GF-D8 (cell line): ENCODE measurements around the gene PSEN2.
"Not testable (repeated sequence)": the region's sequence is repeated elsewhere in the genome, so short reads cannot be mapped to it uniquely, and the experiment has no call there.

Source experiments
- DNase-seq: peaks from one replicate; lab custom pipeline; 2025; lab: John Stamatoyannopoulos, UW

The PSEN2 gene

GRCh38 chr1:226870401-226871279 is at the start of gene PSEN2:
Gene PSEN2, plus strand, starts transcription at chr1:226870616. Its CDS starts 11,292 bp downstream, at chr1:226881908.
- DNase-seq: no peak

GRCh38 chr1:226820941-226821718 is 49.3 kb upstream of the PSEN2 start:
- no peak for DNase-seq

DNA sequence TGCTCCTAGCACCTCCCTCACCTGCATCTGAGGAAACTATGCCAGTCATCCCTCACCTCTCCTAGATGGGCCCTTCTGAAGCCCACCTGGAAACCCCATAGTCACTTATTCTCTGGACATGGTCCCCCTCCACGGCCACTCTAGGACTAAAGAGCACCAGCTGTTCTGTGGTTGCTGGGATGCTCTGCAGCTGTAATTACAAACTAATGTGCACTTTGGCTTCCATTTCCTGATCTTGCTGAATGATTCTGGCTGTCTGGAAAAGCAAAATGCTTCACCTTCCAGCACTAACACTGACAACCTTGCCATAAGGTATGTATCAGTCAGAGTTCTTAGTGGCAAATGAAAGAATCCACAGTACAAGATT is 48.7 kb upstream of the PSEN2 start:
- no peak for DNase-seq

- no peak for DNase-seq
Measured at GRCh38 chr1:226823643-226824042, 46.8 kb upstream of the PSEN2 start.

- DNase-seq: no peak
Measured at GRCh38 chr1:226825037-226825745, 45.2 kb upstream of the PSEN2 start.

GRCh38 chr1:226825746-226826100 is 44.7 kb upstream of the PSEN2 start:
- no peak for DNase-seq

GRCh38 chr1:226826479-226827261 is 43.7 kb upstream of the PSEN2 start:
- no peak for DNase-seq

DNA sequence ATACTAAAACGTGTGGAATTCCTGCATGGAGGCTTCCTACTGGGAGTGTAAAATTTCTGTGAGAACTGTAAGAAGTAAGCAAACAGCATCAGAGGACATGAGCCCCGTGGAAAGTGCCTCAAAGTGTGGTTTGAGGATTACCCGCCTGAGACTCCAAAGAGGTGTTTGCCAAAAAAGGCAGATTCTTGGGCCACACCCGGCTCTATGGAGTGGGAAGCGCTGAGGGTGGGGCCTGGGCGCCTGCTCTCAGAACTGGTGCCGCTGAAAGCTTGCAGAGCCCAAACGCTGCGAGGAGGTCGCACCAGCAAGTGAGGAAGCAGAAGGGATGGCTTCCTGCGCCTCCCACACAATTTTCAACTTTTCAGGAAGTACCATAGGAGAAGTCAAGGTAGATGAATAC is 43.0 kb upstream of the PSEN2 start:
- DNase-seq: peak; percentile 11

GRCh38 chr1:226827968-226828513 is 42.4 kb upstream of the PSEN2 start:
- DNase-seq: peak; percentile 58

GRCh38 chr1:226829105-226829504 is 41.3 kb upstream of the PSEN2 start:
- no peak for DNase-seq

- no peak for DNase-seq
Measured at GRCh38 chr1:226831953-226832352, 38.5 kb upstream of the PSEN2 start.

GRCh38 chr1:226832613-226833012 is 37.8 kb upstream of the PSEN2 start:
- DNase-seq: no peak

DNA sequence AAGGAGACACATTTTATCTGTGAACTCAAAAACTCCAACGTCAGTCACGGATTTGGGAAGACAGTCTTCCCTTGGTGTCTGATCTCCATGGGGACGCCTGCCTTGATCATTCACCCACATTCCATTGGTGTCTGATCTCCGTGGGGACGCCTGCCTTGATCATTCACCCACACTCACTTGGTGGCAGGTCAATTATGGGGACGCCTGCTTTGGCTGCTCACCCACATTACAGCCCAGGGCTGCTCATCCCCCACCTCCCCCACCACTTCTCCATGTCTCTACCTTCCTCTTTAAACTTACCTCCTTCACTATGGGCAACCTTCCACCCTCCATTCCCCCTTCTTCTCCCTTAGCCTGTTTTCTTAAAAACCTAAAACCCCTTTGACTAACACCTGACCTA is 36.2 kb upstream of the PSEN2 start:
- DNase-seq: not testable (repeated sequence)

- DNase-seq: not testable (repeated sequence)
Measured at GRCh38 chr1:226835396-226835795, 35.0 kb upstream of the PSEN2 start.

- DNase-seq: not testable (repeated sequence)
Measured at GRCh38 chr1:226837966-226838365, 32.5 kb upstream of the PSEN2 start.

- DNase-seq: no peak
Measured at GRCh38 chr1:226838456-226838855, 32.0 kb upstream of the PSEN2 start.

GRCh38 chr1:226845624-226846023 is 24.8 kb upstream of the PSEN2 start:
- no peak for DNase-seq

GRCh38 chr1:226846786-226847185 is 23.6 kb upstream of the PSEN2 start:
- no peak for DNase-seq

- not testable (repeated sequence) for DNase-seq
Measured at GRCh38 chr1:226854548-226854947, 15.9 kb upstream of the PSEN2 start.

GRCh38 chr1:226862890-226863289 is 7.5 kb upstream of the PSEN2 start:
- no peak for DNase-seq

DNA sequence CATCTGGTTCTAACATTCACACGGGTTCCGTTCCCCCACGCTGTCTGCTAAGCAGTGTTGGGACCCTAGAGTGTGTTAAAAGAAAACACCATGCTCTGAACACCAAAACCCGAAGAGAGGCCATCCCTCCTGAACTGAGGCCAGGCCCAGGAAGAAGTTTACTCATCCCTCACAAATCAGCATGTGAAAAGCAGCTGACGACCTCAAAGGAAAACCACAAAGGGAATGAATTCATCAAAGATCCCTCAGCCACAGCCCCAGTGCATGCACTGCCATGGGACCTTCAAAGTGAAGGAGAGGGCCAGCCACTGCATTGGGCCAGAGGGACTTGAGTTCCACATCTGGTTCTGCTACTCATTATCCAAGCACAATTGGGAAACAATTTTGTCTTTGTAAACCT is 7.0 kb upstream of the PSEN2 start:
- DNase-seq: no peak
